ENCODE data around the gene OR11G2. TPM values are rescaled to one million over a fixed set of nuclear protein-coding genes. Genes with fewer than 3 reads are reported as not detected.

OR11G2 gene
- not detected in 5 replicates for total RNA-seq (2022; extraction: Qiagen RNA extraction)

GRCh38 chr14:20190596-20190995 lies at the start of gene OR11G2:
OR11G2 (plus strand) TSS chr14:20190896; CDS start chr14:20197438, 6,542 bp downstream.

GRCh38 chr14:20223410-20223809 lies 32.7 kb downstream of the OR11G2 start, which contains the start of gene OR11H6:
OR11H6 (plus strand) TSS chr14:20223710; CDS start chr14:20223710, 0 bp downstream.

GRCh38 chr14:20228681-20229080 lies 38.0 kb downstream of the OR11G2 start, which contains the start of gene OR11H7:
OR11H7 (plus strand) TSS chr14:20228981.

Other genes with a start within 250 kb of the OR11G2 start
- not detected in 5 replicates for gene OR4K15, start 215.3 kb upstream of the OR11G2 start, total RNA-seq (2022; extraction: Qiagen RNA extraction)
- gene OR4Q2, start 188.7 kb upstream of the OR11G2 start, total RNA-seq (2022; extraction: Qiagen RNA extraction), result not detected in 5 replicates
- not detected in 5 replicates for gene OR4K14, start 171.6 kb upstream of the OR11G2 start, total RNA-seq (2022; extraction: Qiagen RNA extraction)
- gene OR4K13, start 154.9 kb upstream of the OR11G2 start, total RNA-seq (2022; extraction: Qiagen RNA extraction), result not detected in 5 replicates
- not detected in 5 replicates for gene OR4L1, start 130.9 kb upstream of the OR11G2 start, total RNA-seq (2022; extraction: Qiagen RNA extraction)
- not detected in 5 replicates for gene OR4K17, start 80.2 kb upstream of the OR11G2 start, total RNA-seq (2022; extraction: Qiagen RNA extraction)
- not detected in 5 replicates for gene OR4N5, start 52.1 kb upstream of the OR11G2 start, total RNA-seq (2022; extraction: Qiagen RNA extraction)
- gene OR11H6, start 32.8 kb downstream of the OR11G2 start, total RNA-seq (2022; extraction: Qiagen RNA extraction), result not detected in 5 replicates
- gene OR11H7, start 38.1 kb downstream of the OR11G2 start, total RNA-seq (2022; extraction: Qiagen RNA extraction), result not detected in 5 replicates
- gene OR11H4, start 48.4 kb downstream of the OR11G2 start, total RNA-seq (2022; extraction: Qiagen RNA extraction), result not detected in 5 replicates
- 17.3 to 27.1 TPM (median 18.5 TPM) in 5 replicates for gene TTC5, start 115.1 kb downstream of the OR11G2 start, total RNA-seq (2022; extraction: Qiagen RNA extraction)
- gene CCNB1IP1, start 142.4 kb downstream of the OR11G2 start, total RNA-seq (2022; extraction: Qiagen RNA extraction), result 37.7 to 46.5 TPM (median 39.4 TPM) in 5 replicates
- 17.3 to 24.3 TPM (median 18.7 TPM) in 5 replicates for gene PARP2, start 152.7 kb downstream of the OR11G2 start, total RNA-seq (2022; extraction: Qiagen RNA extraction)
- 8.2 to 10.7 TPM (median 9.4 TPM) in 5 replicates for gene TEP1, start 222.6 kb downstream of the OR11G2 start, total RNA-seq (2022; extraction: Qiagen RNA extraction)
- 0.01 TPM in 1 of 5 replicates, not detected in the others for gene KLHL33, start 245.3 kb downstream of the OR11G2 start, total RNA-seq (2022; extraction: Qiagen RNA extraction)

All from A549 treated with Hydrocortisone at 1 μM for 4 hours (cell line).